ENCODE data around the gene RGS13.

Gene RGS13

GRCh38 chr1:192626366-192627179 lies 9.4 kb upstream of the RGS13 start:
- DNase-seq (ENCODE audit: low read depth): no peak

GRCh38 chr1:192627901-192628300 lies 8.0 kb upstream of the RGS13 start:
- DNase-seq (ENCODE audit: low read depth): no peak

GRCh38 chr1:192628396-192629057 lies 7.4 kb upstream of the RGS13 start:
- no peak for DNase-seq (ENCODE audit: low read depth)

- DNase-seq (ENCODE audit: low read depth): no peak
Observed at GRCh38 chr1:192629612-192630011, 6.3 kb upstream of the RGS13 start.

- DNase-seq (ENCODE audit: low read depth): no peak
Observed at GRCh38 chr1:192630521-192631287, 5.2 kb upstream of the RGS13 start.

- DNase-seq (ENCODE audit: low read depth): no peak
Observed at GRCh38 chr1:192631749-192632148, 4.2 kb upstream of the RGS13 start.

- DNase-seq (ENCODE audit: low read depth): no peak
Observed at GRCh38 chr1:192632188-192632587, 3.8 kb upstream of the RGS13 start.

GRCh38 chr1:192632641-192633532 lies 3.1 kb upstream of the RGS13 start:
- no peak for DNase-seq (ENCODE audit: low read depth)

- DNase-seq (ENCODE audit: low read depth): no peak
Observed at GRCh38 chr1:192633533-192634253, 2.3 kb upstream of the RGS13 start.

GRCh38 chr1:192635041-192635440 lies 906 bp upstream of the RGS13 start:
- no peak for DNase-seq (ENCODE audit: low read depth)

GRCh38 chr1:192639607-192640368 lies 3.8 kb downstream of the RGS13 start:
- no peak for DNase-seq (ENCODE audit: low read depth)

- DNase-seq (ENCODE audit: low read depth): no peak
Observed at GRCh38 chr1:192652159-192652558, 16.2 kb downstream of the RGS13 start.

- DNase-seq (ENCODE audit: low read depth): no peak
Observed at GRCh38 chr1:192654120-192654519, 18.2 kb downstream of the RGS13 start.

- DNase-seq (ENCODE audit: low read depth): no peak
Observed at GRCh38 chr1:192654591-192655251, 18.8 kb downstream of the RGS13 start.

GRCh38 chr1:192657760-192658159 lies 21.8 kb downstream of the RGS13 start:
- DNase-seq (ENCODE audit: low read depth): no peak

GRCh38 chr1:192658255-192658654 lies 22.3 kb downstream of the RGS13 start:
- DNase-seq (ENCODE audit: low read depth): no peak

- no peak for DNase-seq (ENCODE audit: low read depth)
Observed at GRCh38 chr1:192660613-192661012, 24.7 kb downstream of the RGS13 start.

GRCh38 chr1:192668409-192668983 lies 32.5 kb downstream of the RGS13 start:
- DNase-seq (ENCODE audit: low read depth): no peak

GRCh38 chr1:192669174-192669573 lies 33.2 kb downstream of the RGS13 start:
- no peak for DNase-seq (ENCODE audit: low read depth)

Data from activated T-helper 9 cell treated with anti-CD3 and anti-CD28 coated beads, Interleukin-2, amount 50 U/mL, for 16 hours (primary cell).